GM13976 (cell line): ENCODE data around the gene SZT2.

Source experiments
- DNase-seq: peaks from one replicate; pipeline ENCODE4 v3.0.0; 2012; ENCODE audit warnings: low spot score
- CTCF ChIP-seq: IDR thresholded peaks from 2 replicates; pipeline ENCODE4 v1.5.1; 2012; ENCODE audit warnings: borderline replicate concordance, mild to moderate bottlenecking; ENCODE audit not compliant: insufficient read depth; ENCODE audit errors: extremely low read depth, missing control alignments, control extremely low read depth
- in situ Hi-C: fragments of 300-500 bp; cut with MboI; formaldehyde crosslinking; loops from one replicate; pipeline ENCODE4 v1.12.0; 2022; ENCODE audit warnings: low sequenced_read_pairs, mixed read lengths, inconsistent platforms; ENCODE audit not compliant: unreplicated experiment

The SZT2 gene

GRCh38 chr1:43482215-43482614 is 92.5 kb downstream of the SZT2 start:
- in situ Hi-C loops: no loop called here
- DNase-seq: no peak

DNA sequence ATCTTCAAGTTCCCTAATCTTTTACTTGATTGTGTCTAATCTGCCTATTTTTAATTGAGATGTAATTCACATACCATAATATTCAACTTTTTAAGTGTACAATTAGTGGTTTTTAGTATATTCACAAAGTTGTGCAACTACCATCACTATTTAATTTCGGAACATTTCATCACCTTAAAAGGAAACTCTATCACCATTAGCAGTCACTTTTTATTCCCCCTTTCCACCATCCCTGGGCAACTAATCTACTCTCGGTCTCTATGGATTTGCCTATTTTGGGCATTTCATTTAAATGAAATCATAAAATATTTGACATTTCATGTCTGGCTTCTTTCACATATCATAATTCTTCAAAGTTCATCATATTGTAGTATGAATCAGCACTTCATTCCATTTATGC is 94.7 kb downstream of the SZT2 start:
- in situ Hi-C loops: no loop called here
- TF ChIP-seq CTCF: no peak
- no peak for DNase-seq

More at GRCh38 chr1:43482215-43482614, 92.5 kb downstream of the SZT2 start:
- no peak for TF ChIP-seq CTCF

GRCh38 chr1:43488165-43488564 is 98.5 kb downstream of the SZT2 start:
- TF ChIP-seq CTCF: no peak
- in situ Hi-C loops: no loop called here
- DNase-seq: no peak

DNA sequence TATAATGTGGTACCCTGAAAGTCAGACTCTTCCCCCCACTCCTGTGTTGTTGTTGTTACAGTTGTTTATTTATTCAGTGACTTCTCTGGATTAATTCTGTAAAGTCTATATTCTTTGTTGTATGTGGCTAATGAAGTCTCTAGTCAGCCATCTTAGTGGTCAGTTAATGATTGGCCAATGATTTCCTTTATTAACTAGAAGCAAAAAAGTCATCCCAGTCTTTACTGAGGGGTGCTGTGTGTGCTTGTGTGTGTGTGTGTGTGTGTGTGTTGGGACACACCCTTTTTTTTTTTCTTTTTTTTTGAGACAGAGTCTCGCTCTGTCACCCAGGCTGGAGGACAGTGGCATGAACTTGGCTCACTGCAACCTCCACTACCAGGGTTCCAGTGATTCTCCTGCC is 101.4 kb downstream of the SZT2 start:
- TF ChIP-seq CTCF: no peak
- in situ Hi-C loops: no loop called here
- no peak for DNase-seq

DNA sequence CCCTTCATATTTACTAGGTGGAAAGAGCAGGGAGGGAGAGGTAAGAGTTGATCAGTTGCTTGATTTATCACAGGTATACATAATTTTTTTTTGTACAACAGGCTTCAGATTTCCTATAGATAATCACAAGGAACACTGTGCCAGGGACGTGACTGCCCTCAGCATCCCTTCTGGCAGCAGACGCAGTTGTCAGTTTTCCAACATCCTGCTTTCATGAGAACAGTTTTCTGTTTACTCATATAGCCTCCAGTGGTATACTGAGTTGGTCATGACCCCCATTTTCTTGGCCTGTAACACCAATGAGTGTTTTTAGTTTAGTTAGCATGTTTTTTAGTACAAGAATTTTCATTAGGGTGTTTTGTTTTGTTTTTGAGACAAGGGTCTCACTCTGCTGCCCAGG is 103.1 kb downstream of the SZT2 start:
- in situ Hi-C loops: no loop called here
- no peak for DNase-seq
- TF ChIP-seq CTCF: no peak

DNA sequence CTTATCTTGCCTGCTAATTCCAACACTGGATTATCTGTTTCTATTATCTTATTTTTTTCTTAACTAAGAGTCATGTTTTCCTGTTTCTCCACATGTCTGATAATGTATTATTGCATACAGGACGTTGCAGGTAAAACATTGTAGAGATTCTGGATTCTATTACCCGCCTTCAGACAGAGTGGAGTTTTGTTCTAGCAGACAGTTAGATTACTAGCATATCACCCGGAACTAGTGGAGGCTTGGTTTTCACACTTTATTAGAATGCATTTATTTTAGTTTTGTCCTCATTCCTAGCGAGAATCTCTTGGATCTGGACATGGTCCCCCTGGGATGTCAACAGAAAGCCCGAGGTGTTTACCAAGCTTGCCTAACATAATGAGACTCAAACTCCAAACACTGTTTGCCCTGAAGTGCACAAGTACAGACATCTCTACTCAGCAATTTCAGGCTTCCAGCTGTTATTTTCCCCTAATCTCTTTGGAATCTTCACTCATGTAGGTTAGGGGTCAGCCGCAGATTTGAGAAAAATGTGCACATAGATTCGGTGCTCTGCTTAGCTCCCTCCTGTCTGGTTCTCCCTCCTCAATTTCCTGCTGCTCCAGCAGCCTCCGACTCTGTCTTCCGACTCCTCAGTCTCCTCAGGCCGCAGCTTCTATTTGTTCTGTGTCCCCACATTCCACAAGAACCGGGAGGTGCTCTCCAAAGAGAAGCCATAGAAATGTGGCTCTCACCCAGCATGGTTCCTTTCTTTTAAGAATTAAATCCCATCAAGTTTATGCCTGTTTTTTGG is 104.2 kb downstream of the SZT2 start:
- TF ChIP-seq CTCF: no peak
- in situ Hi-C loops: no loop called here
- DNase-seq: no peak
